HG02642 (cell line): ENCODE data around the gene CDH13.

ENCODE experiments used
- ATAC-seq: cut with Tn5 transposase; IDR thresholded peaks from one replicate; pipeline ENCODE4 v1.9.1; 2021; ENCODE audit warnings: mild to moderate bottlenecking; ENCODE audit not compliant: unreplicated experiment, poor library complexity

The CDH13 gene

GRCh38 chr16:82829301-82829700 lies 202.5 kb downstream of the CDH13 start:
- ATAC-seq, result no peak

GRCh38 chr16:82830944-82831343 lies 204.2 kb downstream of the CDH13 start:
- no peak for ATAC-seq

GRCh38 chr16:82832821-82833220 lies 206.1 kb downstream of the CDH13 start:
- ATAC-seq, result no peak

GRCh38 chr16:82833378-82833993 lies 206.7 kb downstream of the CDH13 start:
- ATAC-seq, result no peak

- ATAC-seq, result no peak
These were observed 207.5 kb downstream of the CDH13 start for GRCh38 chr16:82834151-82834815.

GRCh38 chr16:82835487-82836155 lies 208.9 kb downstream of the CDH13 start:
- no peak for ATAC-seq

- ATAC-seq, result no peak
These were observed 214.3 kb downstream of the CDH13 start for GRCh38 chr16:82841108-82841507.

- no peak for ATAC-seq
These were observed 217.0 kb downstream of the CDH13 start for GRCh38 chr16:82843606-82844271.

- ATAC-seq, result no peak
These were observed 218.3 kb downstream of the CDH13 start for GRCh38 chr16:82845116-82845515.

GRCh38 chr16:82846806-82847205 lies 220.0 kb downstream of the CDH13 start:
- ATAC-seq, result no peak

- ATAC-seq, result no peak
These were observed 221.2 kb downstream of the CDH13 start for GRCh38 chr16:82848013-82848412.

GRCh38 chr16:82852388-82853008 lies 225.7 kb downstream of the CDH13 start:
- ATAC-seq, result no peak

GRCh38 chr16:82855471-82855870 lies 228.7 kb downstream of the CDH13 start:
- ATAC-seq, result no peak

GRCh38 chr16:82857693-82858365 lies 231.1 kb downstream of the CDH13 start:
- ATAC-seq, result no peak

- no peak for ATAC-seq
These were observed 232.9 kb downstream of the CDH13 start for GRCh38 chr16:82859662-82860061.

GRCh38 chr16:82860071-82860470 lies 233.3 kb downstream of the CDH13 start:
- no peak for ATAC-seq

- no peak for ATAC-seq
These were observed 235.3 kb downstream of the CDH13 start for GRCh38 chr16:82862057-82862456.

- no peak for ATAC-seq
These were observed 237.7 kb downstream of the CDH13 start for GRCh38 chr16:82864332-82865040.

- ATAC-seq, result no peak
These were observed 238.6 kb downstream of the CDH13 start for GRCh38 chr16:82865412-82865811.

- no peak for ATAC-seq
These were observed 240.7 kb downstream of the CDH13 start for GRCh38 chr16:82867485-82867884.
